ENCODE results near the gene CACNA2D3.

DNA sequence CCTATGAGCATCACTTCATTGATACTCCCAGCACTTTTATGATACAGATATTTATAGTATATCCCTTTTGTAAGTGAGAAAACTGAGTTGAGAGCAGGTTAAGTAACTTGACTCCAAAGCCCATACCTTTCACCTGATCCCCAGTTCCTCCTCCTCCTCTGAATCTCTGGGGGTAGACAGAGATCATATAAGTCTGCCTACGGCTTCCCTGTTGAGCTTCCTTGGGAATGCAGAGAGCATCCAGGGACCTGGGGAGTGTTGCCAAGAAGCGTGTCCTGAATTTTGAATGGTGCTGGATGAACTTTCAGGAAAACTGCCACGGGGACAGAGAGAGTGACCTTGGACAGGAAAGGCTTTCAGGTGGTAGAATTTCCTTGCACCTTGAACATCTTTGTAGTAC is 537.0 kb downstream of the CACNA2D3 start:
- TF ChIP-seq, protein P1, sequence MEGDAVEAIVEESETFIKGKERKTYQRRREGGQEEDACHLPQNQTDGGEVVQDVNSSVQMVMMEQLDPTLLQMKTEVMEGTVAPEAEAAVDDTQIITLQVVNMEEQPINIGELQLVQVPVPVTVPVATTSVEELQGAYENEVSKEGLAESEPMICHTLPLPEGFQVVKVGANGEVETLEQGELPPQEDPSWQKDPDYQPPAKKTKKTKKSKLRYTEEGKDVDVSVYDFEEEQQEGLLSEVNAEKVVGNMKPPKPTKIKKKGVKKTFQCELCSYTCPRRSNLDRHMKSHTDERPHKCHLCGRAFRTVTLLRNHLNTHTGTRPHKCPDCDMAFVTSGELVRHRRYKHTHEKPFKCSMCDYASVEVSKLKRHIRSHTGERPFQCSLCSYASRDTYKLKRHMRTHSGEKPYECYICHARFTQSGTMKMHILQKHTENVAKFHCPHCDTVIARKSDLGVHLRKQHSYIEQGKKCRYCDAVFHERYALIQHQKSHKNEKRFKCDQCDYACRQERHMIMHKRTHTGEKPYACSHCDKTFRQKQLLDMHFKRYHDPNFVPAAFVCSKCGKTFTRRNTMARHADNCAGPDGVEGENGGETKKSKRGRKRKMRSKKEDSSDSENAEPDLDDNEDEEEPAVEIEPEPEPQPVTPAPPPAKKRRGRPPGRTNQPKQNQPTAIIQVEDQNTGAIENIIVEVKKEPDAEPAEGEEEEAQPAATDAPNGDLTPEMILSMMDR (optimal IDR thresholded peaks at IDR 0.05 in 1 of 3, IDR thresholded peaks at IDR 0.05 in 1 of 3, conservative IDR thresholded peaks at IDR 0.05 in 1 of 3; ENCODE audit: extremely low read depth in 1 of 3, insufficient read depth in 2 of 3, low read length in 3 of 3) = no peak
- no peak for TF ChIP-seq EZH2 (IDR thresholded peaks at IDR 0.05; ENCODE audit: low read length)
